GM21786 (cell line): ENCODE results near the gene DNAH5.

Source experiments
- ATAC-seq: cut with Tn5 transposase; IDR thresholded peaks from one replicate; pipeline ENCODE4 v1.9.1; 2021; ENCODE audit not compliant: unreplicated experiment

DNAH5 gene

GRCh38 chr5:13939638-13940037 is 4.8 kb downstream of the DNAH5 start:
- no peak for ATAC-seq

GRCh38 chr5:13934921-13935320 is 9.6 kb downstream of the DNAH5 start:
- ATAC-seq, result no peak

GRCh38 chr5:13934125-13934524 is 10.4 kb downstream of the DNAH5 start:
- no peak for ATAC-seq

GRCh38 chr5:13932561-13932960 is 11.9 kb downstream of the DNAH5 start:
- no peak for ATAC-seq

- ATAC-seq, result no peak
These were observed 12.5 kb downstream of the DNAH5 start for GRCh38 chr5:13932011-13932410.

GRCh38 chr5:13930541-13931171 is 13.8 kb downstream of the DNAH5 start:
- no peak for ATAC-seq

- ATAC-seq, result no peak
These were observed 17.8 kb downstream of the DNAH5 start for GRCh38 chr5:13926731-13927130.

- no peak for ATAC-seq
These were observed 22.9 kb downstream of the DNAH5 start for GRCh38 chr5:13921578-13921977.

GRCh38 chr5:13919786-13920185 is 24.7 kb downstream of the DNAH5 start:
- ATAC-seq, result no peak

GRCh38 chr5:13919087-13919486 is 25.4 kb downstream of the DNAH5 start:
- ATAC-seq, result no peak

GRCh38 chr5:13917061-13917460 is 27.4 kb downstream of the DNAH5 start:
- no peak for ATAC-seq

- no peak for ATAC-seq
These were observed 30.5 kb downstream of the DNAH5 start for GRCh38 chr5:13913962-13914361.

- no peak for ATAC-seq
These were observed 33.7 kb downstream of the DNAH5 start for GRCh38 chr5:13910637-13911288.

- ATAC-seq, result no peak
These were observed 34.3 kb downstream of the DNAH5 start for GRCh38 chr5:13910201-13910600.

GRCh38 chr5:13909271-13909670 is 35.2 kb downstream of the DNAH5 start:
- no peak for ATAC-seq

- ATAC-seq, result no peak
These were observed 45.9 kb downstream of the DNAH5 start for GRCh38 chr5:13898569-13898968.

GRCh38 chr5:13878357-13878756 is 66.1 kb downstream of the DNAH5 start:
- no peak for ATAC-seq

GRCh38 chr5:13866792-13867191 is 77.7 kb downstream of the DNAH5 start:
- no peak for ATAC-seq

GRCh38 chr5:13865312-13865711 is 79.2 kb downstream of the DNAH5 start:
- ATAC-seq, result no peak

- no peak for ATAC-seq
These were observed 84.3 kb downstream of the DNAH5 start for GRCh38 chr5:13860146-13860545.

- no peak for ATAC-seq
These were observed 85.0 kb downstream of the DNAH5 start for GRCh38 chr5:13859270-13860065.

GRCh38 chr5:13843175-13843846 is 101.2 kb downstream of the DNAH5 start:
- no peak for ATAC-seq
